ENCODE data around the gene CTSW.

DNA sequence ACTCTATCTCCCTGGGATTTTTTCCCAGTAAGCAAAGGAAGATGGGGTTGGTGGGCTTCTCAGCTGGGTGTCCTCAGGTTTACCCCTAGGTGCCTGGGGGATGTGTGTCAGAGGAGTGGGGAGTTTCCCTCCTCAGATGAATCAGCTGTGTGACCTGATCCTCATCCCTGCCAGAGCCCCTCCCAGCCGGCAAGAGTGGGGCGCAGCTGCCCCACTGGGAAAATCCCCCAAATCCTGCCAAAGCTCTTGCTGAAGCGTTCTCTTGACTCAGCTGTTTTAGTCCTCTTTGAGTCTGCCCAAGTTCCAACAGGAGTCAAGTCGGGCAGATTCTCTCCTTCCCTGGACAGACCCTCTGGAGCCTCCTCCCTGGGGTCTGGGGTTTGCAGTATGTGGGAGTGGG is 33.2 kb downstream of the CTSW start:
- no peak for TF ChIP-seq POLR2A (IDR thresholded peaks at IDR 0.05; ENCODE audit: extremely low read depth, insufficient read length)
- TF ChIP-seq CTCF (IDR thresholded peaks at IDR 0.05; ENCODE audit: low read depth, low read length) = no peak
- no peak for TF ChIP-seq MYC (IDR thresholded peaks at IDR 0.05; ENCODE audit: low read depth, low read length)
- TF ChIP-seq, protein P1, sequence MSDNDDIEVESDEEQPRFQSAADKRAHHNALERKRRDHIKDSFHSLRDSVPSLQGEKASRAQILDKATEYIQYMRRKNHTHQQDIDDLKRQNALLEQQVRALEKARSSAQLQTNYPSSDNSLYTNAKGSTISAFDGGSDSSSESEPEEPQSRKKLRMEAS (IDR thresholded peaks at IDR 0.05; ENCODE audit: low read depth, low read length) = no peak
